ENCODE results near the gene NTPCR. TPM values are rescaled to one million over a fixed set of nuclear protein-coding genes. Genes with fewer than 3 reads are reported as not detected.

NTPCR gene
- total and polyA plus RNA-seq, 9 donors: 17.5 to 46.5 (median 37.6) TPM

DNA sequence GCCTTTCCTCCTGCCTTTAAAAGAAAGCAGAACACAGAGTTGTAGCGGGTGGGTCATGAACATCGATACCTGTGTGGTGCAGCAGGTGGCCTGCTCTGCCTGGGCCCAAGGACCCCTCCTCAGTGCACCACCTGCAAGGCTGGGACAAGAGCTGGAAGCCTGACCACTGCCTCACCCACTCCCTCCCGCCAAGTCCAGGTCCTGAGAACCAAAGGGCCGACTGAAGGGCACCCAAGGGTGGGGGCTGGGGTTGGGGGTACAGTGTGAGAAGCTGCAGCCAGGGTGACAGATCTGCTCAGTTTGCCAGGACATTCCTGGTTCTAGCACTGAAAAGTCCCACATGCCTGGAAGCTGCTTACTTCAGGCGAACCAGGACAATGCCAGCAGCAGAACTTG is 36.1 kb downstream of the NTPCR start:
- DNase-seq: no peak
- intact Hi-C loops (cut with DNase I): no loop called here
- 93 to 98% (median 94%) methylated on average over 5 of the region's 5 CpGs for WGBS, 3 donors

DNA sequence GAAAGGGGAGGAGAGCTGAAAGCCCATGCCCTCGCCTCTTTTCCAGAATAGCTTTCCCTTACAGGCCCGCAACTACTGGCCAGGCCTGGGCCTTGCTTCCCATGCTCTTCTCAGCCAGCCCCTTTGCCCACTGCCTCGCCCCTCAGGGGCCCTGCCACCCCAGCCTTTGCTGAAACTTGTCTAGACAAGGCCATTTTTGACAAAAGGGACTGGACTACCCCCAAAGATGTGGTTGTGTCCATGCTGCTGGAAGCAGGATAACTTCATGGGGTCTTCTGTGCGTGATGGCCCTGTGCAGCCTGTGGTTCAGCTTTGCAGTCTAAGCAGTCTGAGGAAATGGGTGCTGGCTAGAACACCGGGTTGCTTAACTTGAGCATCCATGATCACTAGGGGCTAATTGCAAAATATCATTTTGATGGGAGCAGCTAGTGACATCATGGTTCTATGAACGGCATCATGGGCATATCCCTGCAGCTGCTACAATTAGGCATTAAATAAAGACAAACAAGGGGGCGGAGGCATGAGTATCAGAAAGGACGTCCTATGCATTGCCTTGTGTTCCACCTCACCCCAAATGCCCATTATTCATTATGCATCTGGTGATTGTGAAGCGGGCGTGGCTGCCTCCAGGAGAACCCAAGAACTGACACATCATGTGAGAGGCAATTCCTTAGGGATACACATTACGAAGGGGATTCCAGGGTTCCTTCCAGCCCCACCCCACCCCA is 36.8 kb downstream of the NTPCR start:
- no peaks in the 10 kb centered on the region for H3K9me3 ChIP-seq
- H3K36me3 ChIP-seq: no peaks in the 10 kb centered on the region
- no peaks in the 10 kb centered on the region for H3K27me3 ChIP-seq
- no peak overlapping the region for H3K4me3 ChIP-seq
- DNase-seq: no peak
- intact Hi-C loops (cut with DNase I): no loop called here
- no peaks in the 10 kb centered on the region for H3K4me1 ChIP-seq (ENCODE audit: insufficient read depth)
- 96 to 98% (median 97%) methylated on average over 11 of the region's 11 CpGs for WGBS, 3 donors
- no peak overlapping the region for H3K27ac ChIP-seq
- TF ChIP-seq, protein P1, sequence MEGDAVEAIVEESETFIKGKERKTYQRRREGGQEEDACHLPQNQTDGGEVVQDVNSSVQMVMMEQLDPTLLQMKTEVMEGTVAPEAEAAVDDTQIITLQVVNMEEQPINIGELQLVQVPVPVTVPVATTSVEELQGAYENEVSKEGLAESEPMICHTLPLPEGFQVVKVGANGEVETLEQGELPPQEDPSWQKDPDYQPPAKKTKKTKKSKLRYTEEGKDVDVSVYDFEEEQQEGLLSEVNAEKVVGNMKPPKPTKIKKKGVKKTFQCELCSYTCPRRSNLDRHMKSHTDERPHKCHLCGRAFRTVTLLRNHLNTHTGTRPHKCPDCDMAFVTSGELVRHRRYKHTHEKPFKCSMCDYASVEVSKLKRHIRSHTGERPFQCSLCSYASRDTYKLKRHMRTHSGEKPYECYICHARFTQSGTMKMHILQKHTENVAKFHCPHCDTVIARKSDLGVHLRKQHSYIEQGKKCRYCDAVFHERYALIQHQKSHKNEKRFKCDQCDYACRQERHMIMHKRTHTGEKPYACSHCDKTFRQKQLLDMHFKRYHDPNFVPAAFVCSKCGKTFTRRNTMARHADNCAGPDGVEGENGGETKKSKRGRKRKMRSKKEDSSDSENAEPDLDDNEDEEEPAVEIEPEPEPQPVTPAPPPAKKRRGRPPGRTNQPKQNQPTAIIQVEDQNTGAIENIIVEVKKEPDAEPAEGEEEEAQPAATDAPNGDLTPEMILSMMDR (IDR thresholded peaks at IDR 0.05): no peak
- no peak for TF ChIP-seq POLR2A (IDR thresholded peaks at IDR 0.05)
- TF ChIP-seq EP300 (IDR thresholded peaks at IDR 0.05): no peak

More for the DNA sequence above, 36.1 kb downstream of the NTPCR start:
- H3K27ac ChIP-seq: no peak overlapping the region
- H3K4me3 ChIP-seq: no peak overlapping the region
- TF ChIP-seq, protein P1 (IDR thresholded peaks at IDR 0.05): no peak
- TF ChIP-seq EP300 (IDR thresholded peaks at IDR 0.05): no peak
- TF ChIP-seq POLR2A (IDR thresholded peaks at IDR 0.05): no peak
- H3K4me1 ChIP-seq (ENCODE audit: insufficient read depth): no peaks in the 10 kb centered on the region
- H3K27me3 ChIP-seq: no peaks in the 10 kb centered on the region
- no peaks in the 10 kb centered on the region for H3K36me3 ChIP-seq
- H3K9me3 ChIP-seq: no peaks in the 10 kb centered on the region

DNA sequence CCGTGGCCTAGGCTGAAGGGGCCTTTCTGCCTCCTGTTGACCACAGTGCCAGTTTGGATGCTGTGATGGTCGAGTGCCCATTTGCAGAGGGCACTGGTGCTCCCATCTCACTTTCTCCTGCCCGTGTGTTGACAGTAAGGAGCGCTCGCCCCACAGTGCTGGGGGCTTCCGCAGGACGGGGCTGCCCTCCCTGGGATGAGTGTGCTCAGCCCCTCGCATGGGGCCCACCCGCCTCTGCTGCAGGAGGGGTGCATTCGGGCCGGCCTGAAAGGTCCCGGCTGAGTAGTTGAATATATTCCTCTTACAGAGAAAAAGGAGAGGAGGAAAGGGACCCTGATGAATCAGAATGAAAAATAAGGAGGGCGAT is 37.3 kb downstream of the NTPCR start:
- H3K4me3 ChIP-seq: no peak overlapping the region
- no peaks in the 10 kb centered on the region for H3K27me3 ChIP-seq
- intact Hi-C loops (cut with DNase I): loop anchor here in 1 of 4 donors (1.0 kb wide), 1 partner anchor 24 kb away; no protein-coding TSS in a partner anchor
- TF ChIP-seq EP300 (IDR thresholded peaks at IDR 0.05): no peak
- TF ChIP-seq POLR2A (IDR thresholded peaks at IDR 0.05): no peak
- TF ChIP-seq, protein P1 (IDR thresholded peaks at IDR 0.05): no peak
- no peak overlapping the region for H3K27ac ChIP-seq
- WGBS, 3 donors: 90 to 92% (median 91%) methylated on average over 13 of the region's 13 CpGs
- no peak for DNase-seq
- H3K9me3 ChIP-seq: no peaks in the 10 kb centered on the region
- no peaks in the 10 kb centered on the region for H3K36me3 ChIP-seq
- H3K4me1 ChIP-seq (ENCODE audit: insufficient read depth): no peaks in the 10 kb centered on the region

DNA sequence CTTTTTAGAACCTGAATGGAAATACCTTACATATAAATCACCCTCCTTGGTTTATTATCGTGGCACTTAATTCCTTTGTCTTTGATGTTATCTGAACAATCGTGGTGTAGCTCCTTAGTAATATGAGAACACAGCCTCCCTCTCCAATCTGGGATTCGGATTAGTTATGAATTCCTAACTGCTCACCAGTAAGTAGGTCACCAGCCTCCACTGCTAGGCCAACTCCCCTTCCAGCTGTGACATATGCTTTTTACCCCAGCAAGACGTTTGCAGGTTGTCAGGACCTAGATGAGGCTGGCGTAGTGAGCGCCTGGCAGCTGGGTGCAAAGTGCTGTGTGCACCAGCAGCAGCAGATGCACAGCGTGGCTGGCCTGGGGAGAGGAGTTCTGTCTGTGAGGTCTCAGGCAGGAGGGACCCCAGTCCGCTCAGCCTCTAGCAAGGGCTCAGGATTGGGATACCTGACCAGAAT is 38.2 kb downstream of the NTPCR start:
- no peaks in the 10 kb centered on the region for H3K4me1 ChIP-seq (ENCODE audit: insufficient read depth)
- no peaks in the 10 kb centered on the region for H3K27me3 ChIP-seq
- H3K27ac ChIP-seq: no peak overlapping the region
- intact Hi-C loops (cut with DNase I): loop anchor here in 1 of 4 donors (1.0 kb wide), 1 partner anchor 25 kb away; no protein-coding TSS in a partner anchor
- no peak for TF ChIP-seq EP300 (IDR thresholded peaks at IDR 0.05)
- TF ChIP-seq, protein P1 (IDR thresholded peaks at IDR 0.05): no peak
- TF ChIP-seq POLR2A (IDR thresholded peaks at IDR 0.05): no peak
- DNase-seq: no peak
- no peak overlapping the region for H3K4me3 ChIP-seq
- H3K9me3 ChIP-seq: no peaks in the 10 kb centered on the region
- no peaks in the 10 kb centered on the region for H3K36me3 ChIP-seq
- WGBS, 3 donors: 53 to 61% (median 58%) methylated on average over 8 of the region's 8 CpGs
